ENCODE data around the gene ALOX12B.

Gene ALOX12B

GRCh38 chr17:8075081-8075480 lies 12.4 kb downstream of the ALOX12B start:
- ATAC-seq (replicated peaks) (no peak), DNase-seq (no peak)
- Mint-ChIP-seq H3K36me3 (ENCODE audit: insufficient read depth) (peaks cover 3% of the 10 kb centered on the region), H3K4me3 (no peak overlapping the region), H3K9me3 (no peaks in the 10 kb centered on the region), H3K27me3 (peaks cover 61 to 62% of the 10 kb centered on the region in 2 donors), H3K27ac (peak overlapping the region in 1 of 2 donors; percentile 2), H3K4me1 (ENCODE audit: low read depth in 2 of 2) (peaks cover 25 to 28% of the 10 kb centered on the region in 2 donors)

- Mint-ChIP-seq H3K4me3 (no peak overlapping the region), H3K9me3 (no peaks in the 10 kb centered on the region), H3K27ac (peak overlapping the region in 1 of 2 donors; percentile 2), H3K4me1 (ENCODE audit: low read depth in 2 of 2) (peaks cover 21 to 24% of the 10 kb centered on the region in 2 donors), H3K36me3 (ENCODE audit: insufficient read depth) (peaks cover 3% of the 10 kb centered on the region), H3K27me3 (peaks cover 62 to 66% of the 10 kb centered on the region in 2 donors)
- no peak for DNase-seq
- ATAC-seq (replicated peaks) = no peak
Measured at GRCh38 chr17:8074554-8074953, 13.0 kb downstream of the ALOX12B start.

GRCh38 chr17:8073627-8074484 lies 13.7 kb downstream of the ALOX12B start:
- peaks cover 18 to 24% of the 10 kb centered on the region in 2 donors for H3K4me1 Mint-ChIP-seq (ENCODE audit: low read depth in 2 of 2)
- peak overlapping the region; percentile 64 to 74 for H3K4me3 Mint-ChIP-seq
- ATAC-seq (replicated peaks) (peak; percentile 95), DNase-seq (peak; percentile 81 to 84 (median 81))
- peaks cover 3% of the 10 kb centered on the region for H3K36me3 Mint-ChIP-seq (ENCODE audit: insufficient read depth)
- H3K9me3 Mint-ChIP-seq = no peaks in the 10 kb centered on the region
- peak overlapping the region; percentile 20 to 46 for H3K27ac Mint-ChIP-seq
- peaks cover 62 to 73% of the 10 kb centered on the region in 2 donors for H3K27me3 Mint-ChIP-seq

GRCh38 chr17:8072729-8073461 lies 14.6 kb downstream of the ALOX12B start:
- H3K27ac Mint-ChIP-seq = peak overlapping the region in 1 of 2 donors; percentile 46
- H3K27me3 Mint-ChIP-seq = peaks cover 62 to 74% of the 10 kb centered on the region in 2 donors
- peak overlapping the region; percentile 64 to 74 for H3K4me3 Mint-ChIP-seq
- H3K4me1 Mint-ChIP-seq (ENCODE audit: low read depth in 2 of 2) = peaks cover 18 to 24% of the 10 kb centered on the region in 2 donors
- ATAC-seq (replicated peaks) = peak; percentile 40
- DNase-seq = no peak
- H3K36me3 Mint-ChIP-seq (ENCODE audit: insufficient read depth) = peaks cover 3% of the 10 kb centered on the region
- no peaks in the 10 kb centered on the region for H3K9me3 Mint-ChIP-seq

- H3K4me1 Mint-ChIP-seq (ENCODE audit: low read depth in 2 of 2) = peaks cover 18 to 24% of the 10 kb centered on the region in 2 donors
- H3K9me3 Mint-ChIP-seq = no peaks in the 10 kb centered on the region
- H3K36me3 Mint-ChIP-seq (ENCODE audit: insufficient read depth) = peaks cover 3% of the 10 kb centered on the region
- peak; percentile 23 for ATAC-seq (replicated peaks)
- H3K4me3 Mint-ChIP-seq = peak overlapping the region; percentile 64 to 74
- H3K27ac Mint-ChIP-seq = no peak overlapping the region
- peaks cover 58 to 74% of the 10 kb centered on the region in 2 donors for H3K27me3 Mint-ChIP-seq
- DNase-seq = no peak
Measured at GRCh38 chr17:8072341-8072728, 15.2 kb downstream of the ALOX12B start.

GRCh38 chr17:8071496-8071895 lies 16.0 kb downstream of the ALOX12B start:
- Mint-ChIP-seq H3K27ac (no peak overlapping the region), H3K27me3 (peaks cover 56 to 74% of the 10 kb centered on the region in 2 donors)

GRCh38 chr17:8069587-8069860 lies 18.0 kb downstream of the ALOX12B start:
- Mint-ChIP-seq H3K4me1 (ENCODE audit: low read depth in 2 of 2) (peaks cover 18 to 21% of the 10 kb centered on the region in 2 donors), H3K4me3 (no peak overlapping the region), H3K9me3 (no peaks in the 10 kb centered on the region), H3K27me3 (peaks cover 40 to 61% of the 10 kb centered on the region in 2 donors), H3K27ac (no peak overlapping the region), H3K36me3 (ENCODE audit: insufficient read depth) (peaks cover 6% of the 10 kb centered on the region)
- no peak for DNase-seq
- no peak for ATAC-seq (replicated peaks)

More at GRCh38 chr17:8071496-8071895, 16.0 kb downstream of the ALOX12B start:
- DNase-seq (no peak), ATAC-seq (replicated peaks) (no peak)
- Mint-ChIP-seq H3K4me3 (no peak overlapping the region), H3K9me3 (no peaks in the 10 kb centered on the region), H3K36me3 (ENCODE audit: insufficient read depth) (peaks cover 3% of the 10 kb centered on the region), H3K4me1 (ENCODE audit: low read depth in 2 of 2) (peaks cover 18 to 24% of the 10 kb centered on the region in 2 donors)

- no peak overlapping the region for H3K27ac Mint-ChIP-seq
- H3K27me3 Mint-ChIP-seq = peaks cover 38 to 61% of the 10 kb centered on the region in 2 donors
- H3K4me1 Mint-ChIP-seq (ENCODE audit: low read depth in 2 of 2) = peaks cover 15 to 16% of the 10 kb centered on the region in 2 donors
- DNase-seq (no peak), ATAC-seq (replicated peaks) (no peak)
- H3K9me3 Mint-ChIP-seq = no peaks in the 10 kb centered on the region
- no peak overlapping the region for H3K4me3 Mint-ChIP-seq
- H3K36me3 Mint-ChIP-seq (ENCODE audit: insufficient read depth) = peaks cover 6% of the 10 kb centered on the region
Measured at GRCh38 chr17:8068736-8069586, 18.6 kb downstream of the ALOX12B start.

- DNase-seq (no peak), ATAC-seq (replicated peaks) (no peak)
- H3K27me3 Mint-ChIP-seq = peaks cover 38 to 61% of the 10 kb centered on the region in 2 donors
- H3K36me3 Mint-ChIP-seq (ENCODE audit: insufficient read depth) = peaks cover 2% of the 10 kb centered on the region
- no peak overlapping the region for H3K4me3 Mint-ChIP-seq
- no peaks in the 10 kb centered on the region for H3K9me3 Mint-ChIP-seq
- peaks cover 4 to 6% of the 10 kb centered on the region in 2 donors for H3K4me1 Mint-ChIP-seq (ENCODE audit: low read depth in 2 of 2)
- H3K27ac Mint-ChIP-seq = no peak overlapping the region
Measured at GRCh38 chr17:8067806-8068205, 19.7 kb downstream of the ALOX12B start.

GRCh38 chr17:8066841-8067775 lies 20.4 kb downstream of the ALOX12B start:
- Mint-ChIP-seq H3K27ac (no peak overlapping the region), H3K27me3 (peaks cover 38 to 61% of the 10 kb centered on the region in 2 donors), H3K36me3 (ENCODE audit: insufficient read depth) (peaks cover 2% of the 10 kb centered on the region), H3K4me1 (ENCODE audit: low read depth in 2 of 2) (peaks cover 0 to 5% of the 10 kb centered on the region in 2 donors), H3K4me3 (no peak overlapping the region), H3K9me3 (no peaks in the 10 kb centered on the region)
- no peak for ATAC-seq (replicated peaks)
- no peak for DNase-seq

GRCh38 chr17:8064561-8065019 lies 22.9 kb downstream of the ALOX12B start:
- peaks cover 1 to 5% of the 10 kb centered on the region in 2 donors for H3K4me1 Mint-ChIP-seq (ENCODE audit: low read depth in 2 of 2)
- peaks cover 42 to 61% of the 10 kb centered on the region in 2 donors for H3K27me3 Mint-ChIP-seq
- no peak overlapping the region for H3K27ac Mint-ChIP-seq
- no peaks in the 10 kb centered on the region for H3K9me3 Mint-ChIP-seq
- no peak for ATAC-seq (replicated peaks)
- no peak for DNase-seq
- no peak overlapping the region for H3K4me3 Mint-ChIP-seq
- H3K36me3 Mint-ChIP-seq (ENCODE audit: insufficient read depth) = peaks cover 2% of the 10 kb centered on the region

All from effector memory CD8-positive, alpha-beta T cell (primary cell).